HepG2 (cell line): ENCODE data around the gene HOTAIR. TPM values are rescaled to one million over a fixed set of nuclear protein-coding genes. Genes with fewer than 3 reads are reported as not detected.
A peak's percentile ranks its signal among the peaks of the same experiment; 100 is the strongest.

Experiments
- ATAC-seq: fragments of 200-7000 bp; cut with Tn5 transposase; 3 replicates; pipeline ENCODE4 v1.9.1; 2020; ENCODE audit warnings: mild to moderate bottlenecking, moderate library complexity
- BruUV-seq: library from RNA; stranded (reverse); fragments of 400-500 nt; replicated peaks from 2 replicates; lab custom pipeline; 2021; lab: Mats Ljungman, UMichigan
- CTCF ChIA-PET: fragments of 300-600 bp; formaldehyde crosslinking; extraction: SDS; loops from one replicate; lab custom pipeline; 2021; ENCODE audit warnings: low total read pairs, inconsistent platforms, low intra/inter-chr PET ratio; lab: Yijun Ruan, JAX
- POLR2A ChIA-PET: fragments of 350-600 bp; sonication (Branson Sonifier 250); formaldehyde crosslinking; loops from one replicate; lab custom pipeline; 2020; ENCODE audit warnings: antibody characterized with exemption, inconsistent platforms; lab: Yijun Ruan, JAX
- DNase-seq: peaks from one replicate; pipeline ENCODE4 v3.0.0-alpha.2; 2015; ENCODE audit warnings: low spot score
- FAIRE-seq: peaks from 3 replicates; lab custom pipeline; 2011; peaks lifted over from hg19 to GRCh38; lab: Jason Lieb, UNC
- H2AFZ ChIP-seq: one replicate; pipeline ENCODE4 v1.6.1; 2011; ENCODE audit warnings: low read length, inconsistent platforms
- H3K27ac ChIP-seq: fragments of 300-600 bp; 3 replicates; pipeline ENCODE4 v1.8.0; 2011; ENCODE audit warnings: mixed run types, mild to moderate bottlenecking, mixed read lengths, low read length, inconsistent platforms; ENCODE audit not compliant: insufficient read depth; ENCODE audit errors: extremely low read length
- H3K27me3 ChIP-seq, 2 experiments: fragments of 200-600 bp in 1 of 2; 2 replicates in 1 of 2; 3 replicates in 1 of 2; pipeline versions ENCODE4 v1.6.0 to v1.8.0; 2011; ENCODE audit warnings: low read length in 2 of 2, mild to moderate bottlenecking in 2 of 2, moderate library complexity in 2 of 2, inconsistent platforms in 1 of 2; ENCODE audit not compliant: insufficient read depth in 2 of 2, control insufficient read depth in 1 of 2
- H3K36me3 ChIP-seq, 2 experiments: fragments of 200-600 bp in 1 of 2; replicated peaks in 1 of 2; 2 replicates in 1 of 2; 3 replicates in 1 of 2; pipeline versions ENCODE4 v1.5.1 to v1.8.0; 2011; ENCODE audit warnings: low read length in 2 of 2, inconsistent platforms in 1 of 2; ENCODE audit not compliant: insufficient read depth in 2 of 2, control insufficient read depth in 1 of 2
- H3K4me1 ChIP-seq: 2 replicates; pipeline ENCODE4 v1.5.1; 2012; ENCODE audit warnings: low read length, inconsistent platforms; ENCODE audit not compliant: insufficient read depth
- H3K4me2 ChIP-seq: 2 replicates; pipeline ENCODE4 v1.6.0; 2011; ENCODE audit warnings: low read depth, low read length, inconsistent platforms
- H3K4me3 ChIP-seq, 3 experiments: fragments of 200-600 bp in 1 of 3; sonication (generic), shearing (Covaris generic) in 1 of 3; replicated peaks in 1 of 3; 2 replicates each; pipeline ENCODE4 v1.5.1; 2011 to 2016; ENCODE audit warnings: low read length in 3 of 3, inconsistent platforms in 2 of 3, low read depth in 2 of 3, mild to moderate bottlenecking in 2 of 3, control low read depth in 1 of 3, mixed read lengths in 1 of 3; ENCODE audit not compliant: insufficient read depth in 1 of 3
- H3K79me2 ChIP-seq: one replicate; pipeline ENCODE4 v1.6.1; 2011; ENCODE audit warnings: low read length, inconsistent platforms; ENCODE audit not compliant: insufficient read depth
- H3K9ac ChIP-seq: 2 replicates; pipeline ENCODE4 v1.6.0; 2011; ENCODE audit warnings: mild to moderate bottlenecking, low read depth, low read length, inconsistent platforms; ENCODE audit not compliant: insufficient read depth
- H3K9me3 ChIP-seq: 2 replicates; pipeline ENCODE4 v1.5.1; 2012; ENCODE audit warnings: mild to moderate bottlenecking, low read length
- H4K20me1 ChIP-seq: 2 replicates; pipeline ENCODE4 v1.6.0; 2011; ENCODE audit warnings: inconsistent platforms, mild to moderate bottlenecking, low read length, moderate library complexity; ENCODE audit not compliant: insufficient read depth
- CBX2 ChIP-seq, 2 experiments: fragments of 200-600 bp in 1 of 2; sonication (generic); formaldehyde crosslinking in 1 of 2; IDR thresholded peaks; 2 replicates each; pipeline versions ENCODE4 v1.7.0 to v1.8.1; 2018 to 2022; ENCODE audit warnings: low read depth in 2 of 2, low read length in 1 of 2, mild to moderate bottlenecking in 1 of 2, missing genetic modification reagents in 1 of 2
- KDM3A ChIP-seq: IDR thresholded peaks from 2 replicates; pipeline ENCODE4 v1.6.1; 2018; ENCODE audit warnings: low read depth, missing compliant biosample characterization
- MAFK ChIP-seq, 2 experiments: IDR thresholded peaks in 1 of 2; conservative IDR thresholded peaks in 1 of 2; 2 replicates each; pipeline ENCODE4 v1.6.1; 2011; ENCODE audit warnings: improper control_type of control experiment in 2 of 2, low read length in 2 of 2
- SAP130 ChIP-seq: IDR thresholded peaks from 2 replicates; pipeline ENCODE4 v1.6.1; 2016; ENCODE audit warnings: low read depth
- ZNF251 ChIP-seq: sonication (generic); formaldehyde crosslinking; IDR thresholded peaks from 2 replicates; pipeline ENCODE4 v1.9.0; 2021; ENCODE audit warnings: mild to moderate bottlenecking, missing genetic modification reagents
- ZSCAN31 ChIP-seq: sonication (generic); formaldehyde crosslinking; IDR thresholded peaks from 2 replicates; pipeline ENCODE4 v1.5.0; 2020; ENCODE audit warnings: low read depth, mild to moderate bottlenecking, missing genetic modification reagents
- WGBS: methylation state at CpG from one replicate; pipeline ENCODE4 v1.1.6; 2017; ENCODE audit warnings: low lambda C conversion rate; 5-methylcytosine and 5-hydroxymethylcytosine counted together
- in situ Hi-C: cut with HindIII; loops from 2 replicates; pipeline ENCODE4 v1.10.0; 2017; ENCODE audit warnings: low pct_unique_long_range_greater_than_20kb; ENCODE audit not compliant: extremely low pct_ligation_motif_present
- intact Hi-C: fragments of 100-400 bp; cut with micrococcal nuclease; formaldehyde crosslinking; loops from one replicate; pipeline ENCODE4 v1.10.0; 2022; ENCODE audit not compliant: unreplicated experiment
- polyA plus RNA-seq, 8 experiments: library from polyadenylated mRNA; depleted of rRNA in 3 of 8; stranded (reverse) in 7 of 8; unstranded in 1 of 8; fragments of >200 nt; fragmentation: Illumina TruSeq in 4 of 8; extraction: Trizol in 4 of 8; gene quantifications; 2 replicates each; pipeline versions ENCODE4 v1.2.1 to v1.2.3, GENCODE V29; 2011 to 2016; ENCODE audit warnings: low read depth in 4 of 8, missing spikeins in 1 of 8, mixed read lengths in 1 of 8; ENCODE audit not compliant: insufficient read depth in 1 of 8
- total RNA-seq, 5 experiments: library from RNA; depleted of rRNA; stranded (reverse); fragments of >200 nt; fragmentation: Illumina TruSeq; extraction: Trizol; gene quantifications; 2 replicates each; pipeline ENCODE4 v1.2.3, GENCODE V29; 2016; ENCODE audit warnings: low read depth in 1 of 5
- TF ChIP-seq, protein P1 (sequence below): sonication (generic); formaldehyde crosslinking; IDR thresholded peaks from 2 replicates; pipeline ENCODE4 v1.4.0; 2020; ENCODE audit warnings: missing genetic modification reagents
- TF ChIP-seq, protein P2 (sequence below): sonication (generic); formaldehyde crosslinking; IDR thresholded peaks from 2 replicates; pipeline ENCODE4 v1.4.0; 2020; ENCODE audit warnings: missing genetic modification reagents
- TF ChIP-seq, protein P3 (sequence below): sonication (generic); formaldehyde crosslinking; IDR thresholded peaks from 2 replicates; pipeline ENCODE4 v1.9.0; 2021; ENCODE audit warnings: mild to moderate bottlenecking, missing genetic modification reagents

Gene HOTAIR
- total and polyA plus RNA-seq, 2 of the 13 experiments (the other 11 are each of a cell fraction or from before 2014, with no cell fraction given) = not detected

DNA sequence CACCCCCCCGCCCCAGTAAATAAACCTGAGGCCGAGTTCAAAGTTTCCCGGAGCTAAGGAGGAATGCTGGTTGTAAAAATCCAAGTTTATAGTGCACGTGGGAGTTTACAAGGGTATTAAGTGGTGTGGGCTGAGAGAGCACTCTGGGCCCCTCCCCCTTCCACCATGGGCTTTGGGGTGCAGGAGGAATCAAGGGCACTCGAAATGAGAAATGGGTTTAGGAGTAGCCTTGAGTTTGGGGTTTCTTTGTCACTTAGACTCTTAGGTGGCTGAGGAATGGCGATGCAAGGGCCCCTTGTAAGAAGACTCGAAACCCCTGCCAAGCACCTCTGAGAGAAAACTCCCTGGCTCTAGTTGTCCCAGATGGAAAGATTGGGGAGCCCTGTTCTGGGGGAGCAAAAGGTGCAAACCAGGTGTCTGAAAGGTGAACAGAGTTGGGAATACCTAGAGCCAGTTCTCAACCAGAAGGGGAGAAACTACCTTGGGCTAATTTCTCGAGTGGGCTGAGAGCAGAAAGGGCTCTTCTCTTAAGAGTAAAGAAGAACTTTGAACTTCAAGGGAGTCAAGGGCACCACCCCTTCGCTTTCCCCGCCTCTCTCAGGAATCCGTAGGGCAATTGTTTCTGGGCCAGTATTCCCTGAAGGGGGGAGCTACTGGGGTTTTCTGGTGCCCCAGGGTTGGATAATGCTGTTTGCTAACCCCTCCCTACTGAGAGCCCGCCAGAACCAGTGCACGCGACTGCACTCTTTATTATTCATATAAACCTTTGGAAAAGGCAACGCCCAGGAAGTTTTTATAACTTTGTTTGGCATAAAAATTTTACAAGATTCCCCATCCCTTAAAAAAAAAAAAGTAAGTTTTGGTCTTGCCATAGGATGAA is 4.0 kb upstream of the HOTAIR start (continued):
- TF ChIP-seq, protein P1, sequence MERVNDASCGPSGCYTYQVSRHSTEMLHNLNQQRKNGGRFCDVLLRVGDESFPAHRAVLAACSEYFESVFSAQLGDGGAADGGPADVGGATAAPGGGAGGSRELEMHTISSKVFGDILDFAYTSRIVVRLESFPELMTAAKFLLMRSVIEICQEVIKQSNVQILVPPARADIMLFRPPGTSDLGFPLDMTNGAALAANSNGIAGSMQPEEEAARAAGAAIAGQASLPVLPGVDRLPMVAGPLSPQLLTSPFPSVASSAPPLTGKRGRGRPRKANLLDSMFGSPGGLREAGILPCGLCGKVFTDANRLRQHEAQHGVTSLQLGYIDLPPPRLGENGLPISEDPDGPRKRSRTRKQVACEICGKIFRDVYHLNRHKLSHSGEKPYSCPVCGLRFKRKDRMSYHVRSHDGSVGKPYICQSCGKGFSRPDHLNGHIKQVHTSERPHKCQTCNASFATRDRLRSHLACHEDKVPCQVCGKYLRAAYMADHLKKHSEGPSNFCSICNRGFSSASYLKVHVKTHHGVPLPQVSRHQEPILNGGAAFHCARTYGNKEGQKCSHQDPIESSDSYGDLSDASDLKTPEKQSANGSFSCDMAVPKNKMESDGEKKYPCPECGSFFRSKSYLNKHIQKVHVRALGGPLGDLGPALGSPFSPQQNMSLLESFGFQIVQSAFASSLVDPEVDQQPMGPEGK (CRISPR knock-in tag) = 0 out of 2 replicates have a peak, but pooled peaks have one; percentile 23
- TF ChIP-seq ZNF251 (no peak), ZSCAN31 (CRISPR knock-in tag) (no peak), KDM3A (CRISPR knock-in tag) (no peak)

DNA sequence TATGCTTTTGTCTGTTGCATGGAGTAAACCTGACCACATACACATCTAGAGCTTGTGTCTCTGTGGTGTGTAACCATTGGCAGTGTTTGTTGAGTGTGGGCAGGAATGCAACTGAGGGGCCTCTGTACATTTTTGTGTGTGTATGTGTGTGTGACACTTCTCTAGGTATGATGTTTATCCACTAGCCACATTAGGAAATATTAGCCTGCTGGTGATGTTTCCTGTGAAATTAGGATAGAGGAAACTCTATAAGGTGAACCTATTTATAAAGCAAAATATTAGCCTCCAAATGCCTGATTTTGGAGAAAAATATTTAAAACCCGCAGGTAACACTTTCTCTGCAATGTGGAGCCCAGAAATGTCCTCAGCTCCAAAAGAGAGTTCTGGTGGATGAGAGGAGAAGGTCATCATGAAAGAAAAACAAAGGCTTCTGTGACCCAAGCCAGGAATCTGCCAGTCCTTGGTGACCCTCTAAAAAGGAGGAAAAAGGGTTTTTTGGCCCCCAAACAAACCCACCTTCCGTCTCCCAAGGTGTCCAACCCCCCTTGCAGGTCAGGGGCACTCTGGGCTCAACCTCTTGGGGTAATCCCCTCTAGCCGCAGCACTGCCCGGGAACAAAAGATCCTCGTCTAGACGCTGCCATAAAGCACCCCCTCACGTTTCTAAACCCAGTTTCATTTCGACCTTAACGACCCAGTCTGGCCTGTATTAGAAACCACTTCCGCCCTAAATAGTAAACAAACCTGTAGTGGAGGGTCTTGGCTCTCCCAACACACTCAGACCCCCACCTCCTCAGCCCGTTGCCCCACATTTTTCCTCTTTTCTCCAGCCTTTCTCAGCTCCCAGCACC is 3.1 kb upstream of the HOTAIR start:
- Histone ChIP-seq H3K27me3 (peaks cover 8 to 89% of the 10 kb centered on the region in 2 experiments), H3K27ac (no peak overlapping the region), H3K79me2 (no peaks in the 10 kb centered on the region), H3K9me3 (no peaks in the 10 kb centered on the region), H3K9ac (peak overlapping the region; percentile 22; the same call in 1 of the 2 replicates), H2AFZ (peak overlapping the region; percentile 72), H3K4me2 (peak overlapping the region; percentile 92), H4K20me1 (no peaks in the 10 kb centered on the region), H3K4me1 (peaks cover 44% of the 10 kb centered on the region), H3K36me3 (no peaks in the 10 kb centered on the region), H3K4me3 (peak overlapping the region; percentile 47 to 68 (median 47))
- TF ChIP-seq SAP130 = no peak
- TF ChIP-seq, protein P2, sequence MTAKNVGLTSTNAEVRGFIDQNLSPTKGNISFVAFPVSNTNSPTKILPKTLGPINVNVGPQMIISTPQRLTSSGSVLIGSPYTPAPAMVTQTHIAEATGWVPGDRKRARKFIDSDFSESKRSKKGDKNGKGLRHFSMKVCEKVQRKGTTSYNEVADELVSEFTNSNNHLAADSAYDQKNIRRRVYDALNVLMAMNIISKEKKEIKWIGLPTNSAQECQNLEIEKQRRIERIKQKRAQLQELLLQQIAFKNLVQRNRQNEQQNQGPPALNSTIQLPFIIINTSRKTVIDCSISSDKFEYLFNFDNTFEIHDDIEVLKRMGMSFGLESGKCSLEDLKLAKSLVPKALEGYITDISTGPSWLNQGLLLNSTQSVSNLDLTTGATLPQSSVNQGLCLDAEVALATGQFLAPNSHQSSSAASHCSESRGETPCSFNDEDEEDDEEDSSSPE = no peak
- TF ChIP-seq MAFK (conservative IDR thresholded peaks at IDR 0.05 in 1 of 2, IDR thresholded peaks at IDR 0.05 in 1 of 2; ENCODE audit: low read length in 2 of 2) = no peak
- TF ChIP-seq, protein P3, sequence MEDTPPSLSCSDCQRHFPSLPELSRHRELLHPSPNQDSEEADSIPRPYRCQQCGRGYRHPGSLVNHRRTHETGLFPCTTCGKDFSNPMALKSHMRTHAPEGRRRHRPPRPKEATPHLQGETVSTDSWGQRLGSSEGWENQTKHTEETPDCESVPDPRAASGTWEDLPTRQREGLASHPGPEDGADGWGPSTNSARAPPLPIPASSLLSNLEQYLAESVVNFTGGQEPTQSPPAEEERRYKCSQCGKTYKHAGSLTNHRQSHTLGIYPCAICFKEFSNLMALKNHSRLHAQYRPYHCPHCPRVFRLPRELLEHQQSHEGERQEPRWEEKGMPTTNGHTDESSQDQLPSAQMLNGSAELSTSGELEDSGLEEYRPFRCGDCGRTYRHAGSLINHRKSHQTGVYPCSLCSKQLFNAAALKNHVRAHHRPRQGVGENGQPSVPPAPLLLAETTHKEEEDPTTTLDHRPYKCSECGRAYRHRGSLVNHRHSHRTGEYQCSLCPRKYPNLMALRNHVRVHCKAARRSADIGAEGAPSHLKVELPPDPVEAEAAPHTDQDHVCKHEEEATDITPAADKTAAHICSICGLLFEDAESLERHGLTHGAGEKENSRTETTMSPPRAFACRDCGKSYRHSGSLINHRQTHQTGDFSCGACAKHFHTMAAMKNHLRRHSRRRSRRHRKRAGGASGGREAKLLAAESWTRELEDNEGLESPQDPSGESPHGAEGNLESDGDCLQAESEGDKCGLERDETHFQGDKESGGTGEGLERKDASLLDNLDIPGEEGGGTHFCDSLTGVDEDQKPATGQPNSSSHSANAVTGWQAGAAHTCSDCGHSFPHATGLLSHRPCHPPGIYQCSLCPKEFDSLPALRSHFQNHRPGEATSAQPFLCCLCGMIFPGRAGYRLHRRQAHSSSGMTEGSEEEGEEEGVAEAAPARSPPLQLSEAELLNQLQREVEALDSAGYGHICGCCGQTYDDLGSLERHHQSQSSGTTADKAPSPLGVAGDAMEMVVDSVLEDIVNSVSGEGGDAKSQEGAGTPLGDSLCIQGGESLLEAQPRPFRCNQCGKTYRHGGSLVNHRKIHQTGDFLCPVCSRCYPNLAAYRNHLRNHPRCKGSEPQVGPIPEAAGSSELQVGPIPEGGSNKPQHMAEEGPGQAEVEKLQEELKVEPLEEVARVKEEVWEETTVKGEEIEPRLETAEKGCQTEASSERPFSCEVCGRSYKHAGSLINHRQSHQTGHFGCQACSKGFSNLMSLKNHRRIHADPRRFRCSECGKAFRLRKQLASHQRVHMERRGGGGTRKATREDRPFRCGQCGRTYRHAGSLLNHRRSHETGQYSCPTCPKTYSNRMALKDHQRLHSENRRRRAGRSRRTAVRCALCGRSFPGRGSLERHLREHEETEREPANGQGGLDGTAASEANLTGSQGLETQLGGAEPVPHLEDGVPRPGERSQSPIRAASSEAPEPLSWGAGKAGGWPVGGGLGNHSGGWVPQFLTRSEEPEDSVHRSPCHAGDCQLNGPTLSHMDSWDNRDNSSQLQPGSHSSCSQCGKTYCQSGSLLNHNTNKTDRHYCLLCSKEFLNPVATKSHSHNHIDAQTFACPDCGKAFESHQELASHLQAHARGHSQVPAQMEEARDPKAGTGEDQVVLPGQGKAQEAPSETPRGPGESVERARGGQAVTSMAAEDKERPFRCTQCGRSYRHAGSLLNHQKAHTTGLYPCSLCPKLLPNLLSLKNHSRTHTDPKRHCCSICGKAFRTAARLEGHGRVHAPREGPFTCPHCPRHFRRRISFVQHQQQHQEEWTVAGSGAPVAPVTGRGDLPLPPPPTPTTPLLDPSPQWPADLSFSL (CRISPR knock-in tag) = peak; percentile 28; the same call in 1 of the 2 replicates
- TF ChIP-seq CBX2 (IDR thresholded peaks at IDR 0.05; ENCODE audit: low read depth, low read length) = 0 out of 2 replicates have a peak, but pooled peaks have one; percentile 46
- TF ChIP-seq CBX2 (CRISPR knock-in tag; IDR thresholded peaks at IDR 0.05; ENCODE audit: low read depth) = no peak
- ChIA-PET POLR2A (interaction anchor here (1.2 to 1.5 kb wide), 2 partner anchors 11 to 179 kb away, joined by 3 to 5 read pairs; no protein-coding TSS in a partner anchor), CTCF (no interaction called here)
- no peak for DNase-seq
- in situ Hi-C loops = no loop called here
- ATAC-seq = peak; percentile 21; the same call in 2 of the 3 replicates
- 2% methylated on average over 7 of the region's 11 CpGs for WGBS
- FAIRE-seq = no peak
- BruUV-seq = no TSS peak
- intact Hi-C loops = no loop called here
